ENCODE data around the gene HPCAL4. TPM values are rescaled to one million over a fixed set of nuclear protein-coding genes. Genes with fewer than 3 reads are reported as not detected.

Gene HPCAL4
- total and polyA plus RNA-seq, 2 experiments from 2014 or later = 0.08 to 1.2 TPM

DNA sequence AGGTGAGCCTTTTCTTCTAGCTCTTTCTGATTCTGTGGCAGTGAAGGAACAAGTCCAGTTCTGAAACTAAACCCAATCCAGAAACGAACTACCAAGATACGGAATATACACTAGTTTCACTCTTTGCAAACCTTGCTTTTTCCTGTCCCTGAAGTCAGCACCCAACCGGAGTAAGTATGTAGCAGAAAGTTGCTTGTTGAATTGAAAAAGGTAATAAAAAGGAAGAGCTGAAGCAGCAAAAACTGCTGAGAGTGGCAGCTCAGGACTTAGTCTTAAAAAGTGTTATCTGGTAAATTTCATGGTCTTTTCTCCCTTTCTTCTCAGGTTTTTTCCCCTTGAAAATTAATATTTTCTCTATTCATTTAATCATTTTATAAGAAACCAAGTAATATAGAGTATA lies 9.9 kb downstream of the HPCAL4 start:
- ATAC-seq = no peak
- Histone ChIP-seq H3K36me3 (ENCODE audit: insufficient read depth) (no peaks in the 10 kb centered on the region), H3F3A (replicated peaks; ENCODE audit: low read depth) (no peaks in the 10 kb centered on the region), H3K4me1 (ENCODE audit: insufficient read depth) (no peaks in the 10 kb centered on the region), H3K27ac (ENCODE audit: low read depth) (no peak overlapping the region), H3K4me2 (no peak overlapping the region), H3K4me3 (no peak overlapping the region), H3K9me2 (ENCODE audit: insufficient read depth) (no peaks in the 10 kb centered on the region), H4K20me1 (replicated peaks; ENCODE audit: insufficient read depth) (peaks cover 4% of the 10 kb centered on the region; the same call in 1 of the 2 replicates), H3K27me3 (ENCODE audit: insufficient read depth) (peaks cover 100% of the 10 kb centered on the region), H3K79me2 (replicated peaks; ENCODE audit: insufficient read depth) (no peaks in the 10 kb centered on the region), H2AFZ (no peak overlapping the region)
- no peak for DNase-seq (ENCODE audit: low spot score)
- peaks cover 96% of the 10 kb centered on the region for H3K27me3 Mint-ChIP-seq (ENCODE audit: insufficient read depth, low read depth, poor library complexity)
- H3K4me1 Mint-ChIP-seq = no peaks in the 10 kb centered on the region
- H3K9me3 Mint-ChIP-seq = no peaks in the 10 kb centered on the region; the same call in 2 of the 3 replicates
- H3K4me3 Mint-ChIP-seq = no peak overlapping the region
- H3K27ac Mint-ChIP-seq = no peak overlapping the region
- H3K36me3 Mint-ChIP-seq (ENCODE audit: low read depth) = no peaks in the 10 kb centered on the region
- TF ChIP-seq, protein P1, sequence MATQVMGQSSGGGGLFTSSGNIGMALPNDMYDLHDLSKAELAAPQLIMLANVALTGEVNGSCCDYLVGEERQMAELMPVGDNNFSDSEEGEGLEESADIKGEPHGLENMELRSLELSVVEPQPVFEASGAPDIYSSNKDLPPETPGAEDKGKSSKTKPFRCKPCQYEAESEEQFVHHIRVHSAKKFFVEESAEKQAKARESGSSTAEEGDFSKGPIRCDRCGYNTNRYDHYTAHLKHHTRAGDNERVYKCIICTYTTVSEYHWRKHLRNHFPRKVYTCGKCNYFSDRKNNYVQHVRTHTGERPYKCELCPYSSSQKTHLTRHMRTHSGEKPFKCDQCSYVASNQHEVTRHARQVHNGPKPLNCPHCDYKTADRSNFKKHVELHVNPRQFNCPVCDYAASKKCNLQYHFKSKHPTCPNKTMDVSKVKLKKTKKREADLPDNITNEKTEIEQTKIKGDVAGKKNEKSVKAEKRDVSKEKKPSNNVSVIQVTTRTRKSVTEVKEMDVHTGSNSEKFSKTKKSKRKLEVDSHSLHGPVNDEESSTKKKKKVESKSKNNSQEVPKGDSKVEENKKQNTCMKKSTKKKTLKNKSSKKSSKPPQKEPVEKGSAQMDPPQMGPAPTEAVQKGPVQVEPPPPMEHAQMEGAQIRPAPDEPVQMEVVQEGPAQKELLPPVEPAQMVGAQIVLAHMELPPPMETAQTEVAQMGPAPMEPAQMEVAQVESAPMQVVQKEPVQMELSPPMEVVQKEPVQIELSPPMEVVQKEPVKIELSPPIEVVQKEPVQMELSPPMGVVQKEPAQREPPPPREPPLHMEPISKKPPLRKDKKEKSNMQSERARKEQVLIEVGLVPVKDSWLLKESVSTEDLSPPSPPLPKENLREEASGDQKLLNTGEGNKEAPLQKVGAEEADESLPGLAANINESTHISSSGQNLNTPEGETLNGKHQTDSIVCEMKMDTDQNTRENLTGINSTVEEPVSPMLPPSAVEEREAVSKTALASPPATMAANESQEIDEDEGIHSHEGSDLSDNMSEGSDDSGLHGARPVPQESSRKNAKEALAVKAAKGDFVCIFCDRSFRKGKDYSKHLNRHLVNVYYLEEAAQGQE (IDR thresholded peaks at IDR 0.05; ENCODE audit: unreplicated experiment) = no peak
- no peak for TF ChIP-seq ZNF114 (CRISPR knock-in tag; IDR thresholded peaks at IDR 0.05)
- no peak for TF ChIP-seq ZNF331 (CRISPR knock-in tag; IDR thresholded peaks at IDR 0.05; ENCODE audit: low read depth)
- no peak for TF ChIP-seq CTCF (conservative IDR thresholded peaks at IDR 0.05; ENCODE audit: low read depth in 2 of 2)
- no peak for TF ChIP-seq STAT1 (IDR thresholded peaks at IDR 0.05; ENCODE audit: unreplicated experiment)
- TF ChIP-seq ETS1 (IDR thresholded peaks at IDR 0.05) = no peak
- TF ChIP-seq CREB1 (CRISPR knock-in tag; IDR thresholded peaks at IDR 0.05; ENCODE audit: low read depth) = no peak
- TF ChIP-seq ZNF462 (CRISPR knock-in tag; IDR thresholded peaks at IDR 0.05) = no peak
- TF ChIP-seq NANOG (IDR thresholded peaks at IDR 0.05; ENCODE audit: borderline replicate concordance) = no peak
- no peak for TF ChIP-seq EZH2phosphoT487 (IDR thresholded peaks at IDR 0.05; ENCODE audit: unreplicated experiment)
- TF ChIP-seq JUNB (IDR thresholded peaks at IDR 0.05; ENCODE audit: unreplicated experiment) = no peak
- no peak for TF ChIP-seq POLR2AphosphoS5 (IDR thresholded peaks at IDR 0.05; ENCODE audit: low read depth)
- no peak for TF ChIP-seq EZH2 (IDR thresholded peaks at IDR 0.05; ENCODE audit: low read depth, unreplicated experiment)

Measured in GM23338 (cell line).